Subcutaneous abdominal adipose tissue (tissue), 5 donors: ENCODE data around the gene UCP1.
"Not testable (repeated sequence)": the region's sequence is repeated elsewhere in the genome, so short reads cannot be mapped to it uniquely, and the experiment has no call there.

ENCODE experiments used
- H3K27ac ChIP-seq: one replicate; pipeline ENCODE4 v1.7.0; 2013; ENCODE audit warnings: low read depth, mild to moderate bottlenecking, inconsistent platforms, low read length, moderate library complexity
- H3K27me3 ChIP-seq, 5 donors: one replicate each; pipeline ENCODE4 v1.7.0; 2013; ENCODE audit warnings: low read length in 5 of 5, inconsistent platforms in 1 of 5; ENCODE audit not compliant: control insufficient read depth in 5 of 5, insufficient read depth in 4 of 5
- H3K36me3 ChIP-seq, 5 donors: one replicate each; pipeline ENCODE4 v1.7.0; 2013; ENCODE audit warnings: low read length in 5 of 5; ENCODE audit not compliant: control insufficient read depth in 5 of 5, insufficient read depth in 5 of 5
- H3K4me1 ChIP-seq, 5 donors: one replicate each; pipeline ENCODE4 v1.7.0; 2013; ENCODE audit warnings: low read length in 5 of 5, mild to moderate bottlenecking in 3 of 5, moderate library complexity in 1 of 5; ENCODE audit not compliant: control insufficient read depth in 5 of 5, insufficient read depth in 5 of 5
- H3K4me3 ChIP-seq, 5 donors: one replicate each; pipeline ENCODE4 v1.7.0; 2013; ENCODE audit warnings: low read length in 5 of 5, low read depth in 1 of 5
- H3K9ac ChIP-seq, 5 donors: one replicate each; pipeline ENCODE4 v1.7.0; 2013; ENCODE audit warnings: low read length in 5 of 5, mild to moderate bottlenecking in 4 of 5, moderate library complexity in 3 of 5
- H3K9me3 ChIP-seq, 5 donors: one replicate each; pipeline ENCODE4 v1.7.0; 2013; ENCODE audit warnings: low read length in 5 of 5; ENCODE audit not compliant: control insufficient read depth in 5 of 5
- donor health status: healthy.
- donor health status: healthy.
- donor health status: healthy.
- donor health status: healthy.
- donor health status: healthy.

UCP1 gene

GRCh38 chr4:140557831-140558435 lies 10.8 kb downstream of the UCP1 start:
- no peak overlapping the region for H3K9ac ChIP-seq
- no peaks in the 10 kb centered on the region for H3K4me1 ChIP-seq
- no peaks in the 10 kb centered on the region for H3K9me3 ChIP-seq
- no peak overlapping the region for H3K4me3 ChIP-seq
- H3K27ac ChIP-seq, result no peak overlapping the region
- no peaks in the 10 kb centered on the region for H3K27me3 ChIP-seq
- H3K36me3 ChIP-seq, result peaks cover 0 to 9% (median 0%) of the 10 kb centered on the region in 5 donors

- Histone ChIP-seq H3K9me3 (no peaks in the 10 kb centered on the region), H3K9ac (no peak overlapping the region), H3K27ac (no peak overlapping the region), H3K36me3 (peaks cover 0 to 10% (median 2%) of the 10 kb centered on the region in 5 donors), H3K4me1 (no peaks in the 10 kb centered on the region), H3K27me3 (no peaks in the 10 kb centered on the region), H3K4me3 (no peak overlapping the region)
Measured at GRCh38 chr4:140556372-140557085, 12.2 kb downstream of the UCP1 start.

- Histone ChIP-seq H3K27me3 (no peaks in the 10 kb centered on the region), H3K36me3 (peaks cover 16 to 41% (median 23%) of the 10 kb centered on the region in 5 donors), H3K4me3 (no peak overlapping the region), H3K9me3 (no peaks in the 10 kb centered on the region), H3K27ac (no peak overlapping the region), H3K9ac (no peak overlapping the region), H3K4me1 (no peaks in the 10 kb centered on the region)
Measured at GRCh38 chr4:140533951-140534480, 34.7 kb downstream of the UCP1 start.

- no peak overlapping the region for H3K9ac ChIP-seq
- no peak overlapping the region for H3K27ac ChIP-seq
- H3K4me1 ChIP-seq, result peaks cover 2 to 9% (median 6%) of the 10 kb centered on the region in 5 donors
- no peaks in the 10 kb centered on the region for H3K9me3 ChIP-seq
- H3K4me3 ChIP-seq, result no peak overlapping the region
- no peaks in the 10 kb centered on the region for H3K27me3 ChIP-seq
- H3K36me3 ChIP-seq, result peaks cover 0 to 30% (median 9%) of the 10 kb centered on the region in 5 donors
Measured at GRCh38 chr4:140529434-140529833, 39.3 kb downstream of the UCP1 start.

- peak within 1 kb of the TSS; percentile 83 for H3K27ac ChIP-seq
- peak within 1 kb of the TSS; percentile 68 to 90 (median 86) for H3K9ac ChIP-seq
- no peaks in the 10 kb centered on the region for H3K9me3 ChIP-seq
- H3K4me3 ChIP-seq, result peak within 1 kb of the TSS; percentile 89 to 95 (median 93)
- no peaks in the 10 kb centered on the region for H3K27me3 ChIP-seq
- H3K4me1 ChIP-seq, result peaks cover 2 to 17% (median 15%) of the 10 kb centered on the region in 5 donors
- peaks cover 0 to 9% (median 5%) of the 10 kb centered on the region in 5 donors for H3K36me3 ChIP-seq
Measured at GRCh38 chr4:140523857-140524742, 44.7 kb downstream of the UCP1 start, which contains the start of gene ELMOD2. TSS of gene ELMOD2 (plus strand) at chr4:140524168. CDS start at chr4:140525429, 1,261 bp downstream.

- H3K9ac ChIP-seq, result peak overlapping the region in 2 of 5 donors; percentile 21 to 51
- no peaks in the 10 kb centered on the region for H3K27me3 ChIP-seq
- H3K4me1 ChIP-seq, result peaks cover 2 to 17% (median 15%) of the 10 kb centered on the region in 5 donors
- H3K9me3 ChIP-seq, result no peaks in the 10 kb centered on the region
- peak overlapping the region; percentile 63 to 95 (median 92) for H3K4me3 ChIP-seq
- peak overlapping the region; percentile 14 for H3K27ac ChIP-seq
- peaks cover 0 to 7% (median 5%) of the 10 kb centered on the region in 5 donors for H3K36me3 ChIP-seq
Measured at GRCh38 chr4:140523370-140523856, 45.3 kb downstream of the UCP1 start.

- H3K36me3 ChIP-seq, result no peaks in the 10 kb centered on the region
- H3K9me3 ChIP-seq, result no peaks in the 10 kb centered on the region
- no peak overlapping the region for H3K9ac ChIP-seq
- H3K27ac ChIP-seq, result no peak overlapping the region
- H3K27me3 ChIP-seq, result no peaks in the 10 kb centered on the region
- no peak overlapping the region for H3K4me3 ChIP-seq
- H3K4me1 ChIP-seq, result no peaks in the 10 kb centered on the region
Measured at GRCh38 chr4:140515423-140515822, 53.3 kb downstream of the UCP1 start.

GRCh38 chr4:140513765-140514164 lies 55.0 kb downstream of the UCP1 start:
- H3K9me3 ChIP-seq, H3K4me1 ChIP-seq, H3K27ac ChIP-seq, H3K4me3 ChIP-seq, H3K9ac ChIP-seq, H3K27me3 ChIP-seq, H3K36me3 ChIP-seq: not testable (repeated sequence)
